ENCODE data around the gene TIMM22.

DNA sequence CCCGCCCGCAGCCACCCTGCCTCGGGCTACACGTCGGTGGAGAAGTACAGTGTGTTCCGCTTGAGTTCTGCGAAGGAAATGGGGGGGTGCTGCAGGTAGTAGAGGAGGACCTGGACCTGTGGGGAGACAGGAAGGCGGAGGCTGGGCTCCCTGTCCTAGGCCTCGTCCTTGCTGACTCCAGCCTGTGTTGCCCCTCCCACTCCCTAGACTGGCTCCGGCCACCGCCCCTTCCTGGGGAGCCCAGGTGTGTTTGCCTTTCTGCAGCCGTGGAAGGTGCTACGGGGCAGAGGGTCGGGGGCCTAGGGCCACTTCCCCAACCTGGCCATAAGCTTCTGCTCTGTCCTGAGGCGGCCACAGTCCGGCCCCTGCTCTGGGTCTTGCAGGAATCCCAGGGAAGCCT, 9.1 kb downstream of the TIMM22 start:
- TF ChIP-seq, protein P1, sequence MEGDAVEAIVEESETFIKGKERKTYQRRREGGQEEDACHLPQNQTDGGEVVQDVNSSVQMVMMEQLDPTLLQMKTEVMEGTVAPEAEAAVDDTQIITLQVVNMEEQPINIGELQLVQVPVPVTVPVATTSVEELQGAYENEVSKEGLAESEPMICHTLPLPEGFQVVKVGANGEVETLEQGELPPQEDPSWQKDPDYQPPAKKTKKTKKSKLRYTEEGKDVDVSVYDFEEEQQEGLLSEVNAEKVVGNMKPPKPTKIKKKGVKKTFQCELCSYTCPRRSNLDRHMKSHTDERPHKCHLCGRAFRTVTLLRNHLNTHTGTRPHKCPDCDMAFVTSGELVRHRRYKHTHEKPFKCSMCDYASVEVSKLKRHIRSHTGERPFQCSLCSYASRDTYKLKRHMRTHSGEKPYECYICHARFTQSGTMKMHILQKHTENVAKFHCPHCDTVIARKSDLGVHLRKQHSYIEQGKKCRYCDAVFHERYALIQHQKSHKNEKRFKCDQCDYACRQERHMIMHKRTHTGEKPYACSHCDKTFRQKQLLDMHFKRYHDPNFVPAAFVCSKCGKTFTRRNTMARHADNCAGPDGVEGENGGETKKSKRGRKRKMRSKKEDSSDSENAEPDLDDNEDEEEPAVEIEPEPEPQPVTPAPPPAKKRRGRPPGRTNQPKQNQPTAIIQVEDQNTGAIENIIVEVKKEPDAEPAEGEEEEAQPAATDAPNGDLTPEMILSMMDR (IDR thresholded peaks at IDR 0.05; ENCODE audit: low read depth, low read length, poor library complexity, severe bottlenecking), result no peak
- TF ChIP-seq EZH2phosphoT487 (IDR thresholded peaks at IDR 0.05; ENCODE audit: borderline replicate concordance, low read length), result no peak
